SH-SY5Y (cell line): Measurements from ENCODE around the gene DTHD1.

Experiments used
- GATA2 ChIP-seq: IDR thresholded peaks from 2 replicates; pipeline ENCODE4 v1.6.1; 2011; ENCODE audit warnings: mild to moderate bottlenecking, low read depth, low read length
- GATA3 ChIP-seq: IDR thresholded peaks from 2 replicates; pipeline ENCODE4 v1.6.1; 2011; ENCODE audit warnings: low read depth, mild to moderate bottlenecking, low read length, moderate library complexity

Gene DTHD1

DNA sequence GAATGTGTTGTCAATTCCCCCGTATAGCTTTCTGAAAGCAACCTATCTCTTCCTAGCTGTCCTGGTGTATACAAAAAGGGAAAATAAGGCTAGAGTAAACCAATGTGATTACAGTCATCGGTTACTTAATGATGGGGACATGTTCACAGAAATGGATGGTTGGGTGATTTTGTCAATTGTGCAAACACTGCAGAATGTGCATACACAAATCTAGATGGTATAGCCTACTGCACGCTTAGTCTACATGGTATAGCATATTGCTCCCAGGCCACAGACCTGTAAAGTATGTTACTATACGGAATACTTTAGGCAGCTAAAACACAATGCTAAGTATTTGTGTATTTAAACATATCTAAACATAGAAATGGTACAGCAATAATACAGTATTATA lies 5.1 kb downstream of the DTHD1 start:
- TF ChIP-seq GATA2: no peak
- no peak for TF ChIP-seq GATA3

GRCh38 chr4:36288731-36289426 lies 7.5 kb downstream of the DTHD1 start:
- TF ChIP-seq GATA3: no peak

GRCh38 chr4:36290641-36291040 lies 9.2 kb downstream of the DTHD1 start:
- TF ChIP-seq GATA2: no peak
- no peak for TF ChIP-seq GATA3

GRCh38 chr4:36292556-36293188 lies 11.3 kb downstream of the DTHD1 start:
- no peak for TF ChIP-seq GATA3
- TF ChIP-seq GATA2: no peak

DNA sequence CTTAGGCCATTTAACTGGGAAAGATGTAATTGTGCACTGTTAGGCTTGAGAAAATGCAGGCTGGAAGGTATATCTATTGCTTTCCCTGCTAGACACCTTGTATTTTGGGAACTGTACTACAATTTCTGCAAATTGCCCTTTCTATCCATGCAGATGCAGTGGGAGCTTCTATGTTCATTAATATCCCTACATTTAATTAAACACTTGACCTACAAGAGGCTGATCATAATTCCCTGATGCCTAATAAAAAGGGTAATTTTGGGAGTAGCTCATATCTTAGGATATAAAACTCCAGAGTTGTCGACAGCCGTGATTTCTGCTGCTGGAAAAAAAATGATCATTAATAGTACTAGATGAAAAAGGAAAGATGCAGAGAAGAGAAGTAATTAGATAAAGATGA lies 19.7 kb downstream of the DTHD1 start:
- TF ChIP-seq GATA3 (no peak), GATA2 (no peak)

- TF ChIP-seq GATA2: no peak
- no peak for TF ChIP-seq GATA3
These were observed 22.2 kb downstream of the DTHD1 start for GRCh38 chr4:36303426-36304137.

DNA sequence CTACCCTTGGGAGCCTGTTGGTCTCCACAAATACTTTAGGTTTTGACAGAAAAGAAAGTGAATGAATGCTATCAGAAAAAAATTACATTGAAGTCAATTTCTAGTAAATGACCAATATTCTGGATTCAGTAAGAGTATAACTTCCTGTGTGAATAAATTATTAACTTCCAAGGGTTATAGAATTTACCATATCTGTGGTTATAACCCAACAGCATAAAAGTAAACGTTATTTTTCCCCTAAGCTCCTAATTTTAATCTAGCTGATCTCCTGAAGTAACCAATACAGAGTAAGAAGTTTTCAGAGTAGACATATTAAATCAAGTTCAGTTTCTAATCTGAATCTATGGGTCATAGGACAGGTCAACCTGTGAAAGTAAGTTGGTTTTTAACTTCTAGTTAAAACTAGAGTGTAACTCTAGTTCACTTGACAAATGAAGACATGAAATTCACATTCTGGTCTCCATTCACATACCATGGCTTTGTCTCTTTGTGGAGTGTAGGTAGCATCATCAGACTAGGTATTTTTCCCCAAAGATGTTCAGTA lies 22.8 kb downstream of the DTHD1 start:
- TF ChIP-seq GATA3 (no peak), GATA2 (no peak)

DNA sequence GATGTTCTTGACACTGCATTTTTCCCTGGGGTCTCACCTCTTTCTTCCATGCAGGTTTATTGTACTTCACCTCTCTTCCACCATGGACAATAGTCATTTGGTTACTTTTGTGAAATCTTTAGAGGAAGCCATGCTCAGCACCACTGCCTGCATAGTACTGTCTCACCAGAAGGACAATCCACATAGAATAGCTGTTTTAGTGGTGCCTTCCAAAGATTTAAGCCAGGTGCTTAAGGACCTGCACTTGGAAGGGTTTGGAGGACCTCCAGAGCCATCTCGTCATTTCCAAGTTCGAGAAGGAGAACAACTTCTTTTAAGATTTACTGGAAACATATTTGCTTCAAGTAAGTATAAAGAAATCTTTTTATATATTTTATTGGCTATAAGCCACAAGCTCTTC lies 26.7 kb downstream of the DTHD1 start:
- TF ChIP-seq GATA2: no peak
- no peak for TF ChIP-seq GATA3

DNA sequence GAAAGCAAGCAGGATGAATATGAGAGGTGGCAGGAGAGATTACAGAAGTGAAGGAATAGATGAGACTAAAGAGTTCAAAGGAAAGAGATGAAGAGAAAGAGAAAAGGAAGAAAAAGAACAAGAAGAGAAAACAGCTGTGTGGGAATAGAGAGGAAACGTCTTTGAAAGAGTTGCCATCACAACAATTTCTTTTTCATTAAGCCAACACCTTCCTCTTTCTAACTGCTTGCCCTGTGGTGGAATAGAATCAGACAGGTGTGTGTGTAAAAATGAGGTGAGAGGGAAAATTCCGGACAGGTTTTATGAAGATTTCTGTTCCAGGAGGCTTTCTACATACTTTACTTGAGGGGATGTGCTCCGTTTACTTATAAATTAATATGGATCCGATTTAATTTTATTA lies 28.8 kb downstream of the DTHD1 start:
- no peak for TF ChIP-seq GATA3
- no peak for TF ChIP-seq GATA2

GRCh38 chr4:36310793-36311192 lies 29.4 kb downstream of the DTHD1 start:
- TF ChIP-seq GATA3 (no peak), GATA2 (no peak)

- TF ChIP-seq GATA3: no peak
- TF ChIP-seq GATA2: no peak
These were observed 31.1 kb downstream of the DTHD1 start for GRCh38 chr4:36312511-36312910.

DNA sequence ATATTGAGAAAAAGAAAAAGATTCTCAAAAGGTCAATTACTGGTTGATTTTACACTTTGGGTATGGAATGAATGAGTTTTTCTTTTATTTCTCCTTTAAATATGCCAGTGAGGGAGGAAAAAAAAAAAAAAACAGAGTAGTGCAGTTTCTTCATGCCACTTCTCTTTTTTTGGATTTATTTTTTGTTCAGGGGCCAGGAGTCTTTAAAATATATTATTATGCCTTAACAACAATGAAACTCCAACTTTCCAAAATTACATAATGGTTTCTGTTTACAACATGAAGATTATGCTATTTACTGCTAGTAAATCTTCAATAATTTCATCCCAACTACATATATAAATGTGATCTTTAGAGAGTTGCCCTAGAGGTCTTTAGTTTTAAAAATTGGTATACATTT lies 31.9 kb downstream of the DTHD1 start:
- TF ChIP-seq GATA2: no peak
- TF ChIP-seq GATA3: no peak

- TF ChIP-seq GATA3: no peak
- TF ChIP-seq GATA2: no peak
These were observed 32.3 kb downstream of the DTHD1 start for GRCh38 chr4:36313703-36314102.

DNA sequence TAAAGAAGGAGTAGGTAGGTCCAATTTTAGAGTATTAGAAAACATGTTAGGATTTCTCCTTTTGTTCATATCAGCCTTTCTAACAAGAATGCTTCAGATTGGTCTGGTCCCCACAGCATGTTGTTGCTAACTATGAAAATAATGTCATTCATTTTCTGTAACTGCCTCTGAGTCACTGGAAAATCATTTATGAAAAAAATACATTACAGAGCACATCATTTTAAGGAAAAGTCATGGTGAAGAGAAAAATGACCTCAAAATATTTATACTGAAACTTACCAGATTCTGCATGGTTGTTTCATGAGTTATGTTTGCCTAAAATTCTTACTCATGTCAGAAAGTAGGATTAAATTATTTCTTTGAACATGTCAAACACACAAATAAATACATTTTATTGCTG lies 35.2 kb downstream of the DTHD1 start:
- TF ChIP-seq GATA3 (no peak), GATA2 (no peak)

GRCh38 chr4:36317721-36318120 lies 36.3 kb downstream of the DTHD1 start:
- TF ChIP-seq GATA2 (no peak), GATA3 (no peak)
